Astrocyte (in vitro differentiated cells and primary cell): ENCODE data around the gene CNOT1. TPM values are rescaled to one million over a fixed set of nuclear protein-coding genes. Genes with fewer than 3 reads are reported as not detected.

ENCODE experiments used
- DNase-seq: peaks from one replicate; pipeline ENCODE4 v3.0.0-alpha.2; 2010; ENCODE audit warnings: low read depth
- FAIRE-seq: peaks from 2 replicates; lab custom pipeline; 2011; peaks lifted over from hg19 to GRCh38; lab: Jason Lieb, UNC
- H2AFZ ChIP-seq: 2 replicates; pipeline ENCODE4 v1.6.0; 2012; ENCODE audit warnings: low read depth, low read length, inconsistent platforms
- H3K27ac ChIP-seq: 2 replicates; pipeline ENCODE4 v1.5.1; 2011; ENCODE audit warnings: low read depth, low read length, inconsistent platforms
- H3K27me3 ChIP-seq: 2 replicates; pipeline ENCODE4 v1.6.0; 2011; ENCODE audit warnings: low read length, inconsistent platforms; ENCODE audit not compliant: insufficient read depth
- H3K36me3 ChIP-seq: 2 replicates; pipeline ENCODE4 v1.5.1; 2011; ENCODE audit warnings: low read length, inconsistent platforms; ENCODE audit not compliant: insufficient read depth
- H3K4me1 ChIP-seq: 2 replicates; pipeline ENCODE4 v1.5.1; 2011; ENCODE audit warnings: low read length, inconsistent platforms; ENCODE audit not compliant: insufficient read depth
- H3K4me2 ChIP-seq: 2 replicates; pipeline ENCODE4 v1.6.0; 2012; ENCODE audit warnings: low read length, inconsistent platforms
- H3K4me3 ChIP-seq: 2 replicates; pipeline ENCODE4 v1.5.1; 2011; ENCODE audit warnings: low read depth, mild to moderate bottlenecking, low read length, inconsistent platforms; ENCODE audit not compliant: insufficient read depth
- H3K79me2 ChIP-seq: 2 replicates; pipeline ENCODE4 v1.6.0; 2012; ENCODE audit warnings: mild to moderate bottlenecking, low read length, inconsistent platforms; ENCODE audit not compliant: insufficient read depth
- H3K9ac ChIP-seq: 2 replicates; pipeline ENCODE4 v1.6.0; 2012; ENCODE audit warnings: mild to moderate bottlenecking, low read length, inconsistent platforms
- H3K9me3 ChIP-seq: 2 replicates; pipeline ENCODE4 v1.5.1; 2012; ENCODE audit warnings: low read depth, mild to moderate bottlenecking, low read length, inconsistent platforms; ENCODE audit not compliant: insufficient read depth
- H4K20me1 ChIP-seq: 2 replicates; pipeline ENCODE4 v1.6.0; 2012; ENCODE audit warnings: low read length, inconsistent platforms; ENCODE audit not compliant: insufficient read depth
- H3K27ac Mint-ChIP-seq: one replicate; pipeline ENCODE4 v1.8.0; 2021; ENCODE audit warnings: mild to moderate bottlenecking, mixed read lengths; ENCODE audit not compliant: unreplicated experiment
- H3K27me3 Mint-ChIP-seq: one replicate; pipeline ENCODE4 v1.8.0; 2021; ENCODE audit warnings: low read depth, mixed read lengths; ENCODE audit not compliant: unreplicated experiment
- H3K36me3 Mint-ChIP-seq: one replicate; pipeline ENCODE4 v1.8.0; 2021; ENCODE audit warnings: low read depth, mixed read lengths; ENCODE audit not compliant: unreplicated experiment
- H3K4me1 Mint-ChIP-seq: one replicate; pipeline ENCODE4 v1.8.0; 2021; ENCODE audit warnings: low read depth, mixed read lengths; ENCODE audit not compliant: unreplicated experiment
- H3K4me3 Mint-ChIP-seq: one replicate; pipeline ENCODE4 v1.8.0; 2021; ENCODE audit warnings: mild to moderate bottlenecking, moderate library complexity, mixed read lengths; ENCODE audit not compliant: unreplicated experiment
- H3K9me3 Mint-ChIP-seq: one replicate; pipeline ENCODE4 v1.8.0; 2021; ENCODE audit warnings: mild to moderate bottlenecking, mixed read lengths; ENCODE audit not compliant: unreplicated experiment
- EZH2 ChIP-seq: IDR thresholded peaks from 2 replicates; pipeline ENCODE4 v1.6.1; 2012; ENCODE audit warnings: mild to moderate bottlenecking, low read length, inconsistent platforms; ENCODE audit not compliant: insufficient read depth
- total RNA-seq: library from RNA; stranded (reverse); gene quantifications from 2 replicates; pipeline ENCODE4 v1.2.1, GENCODE V29; 2021
- TF ChIP-seq, protein P1 (sequence below): IDR thresholded peaks from 2 replicates; pipeline ENCODE4 v1.5.1; 2011; ENCODE audit warnings: low read depth, mild to moderate bottlenecking, inconsistent platforms, low read length, moderate library complexity; ENCODE audit not compliant: insufficient read depth

Gene CNOT1
- total RNA-seq, 1 donor from 2014 or later = 212 TPM

DNA sequence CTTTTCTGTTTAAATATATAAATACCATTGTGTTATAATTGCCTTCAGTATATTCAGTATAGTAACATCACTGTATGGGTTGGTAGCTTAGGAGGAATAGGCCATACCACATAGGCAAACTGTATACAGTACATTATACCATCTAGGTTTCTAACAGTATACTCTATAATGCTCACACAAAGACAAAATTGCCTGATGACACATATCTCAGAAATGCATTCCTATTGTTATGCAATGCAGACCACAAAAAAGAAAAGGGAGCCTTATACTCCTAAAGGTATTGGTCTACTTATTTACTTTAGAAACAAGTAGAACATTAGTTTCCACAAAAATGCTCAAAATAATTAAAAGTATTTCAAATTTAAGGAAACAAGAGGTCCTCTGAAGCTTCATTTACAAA is 66.4 kb downstream of the CNOT1 start:
- Histone ChIP-seq H3K36me3 (peaks cover 26% of the 10 kb centered on the region), H3K4me1 (peaks cover 7% of the 10 kb centered on the region), H3K4me3 (no peak overlapping the region), H3K27me3 (no peaks in the 10 kb centered on the region), H3K9me3 (no peaks in the 10 kb centered on the region), H2AFZ (no peak overlapping the region), H3K9ac (no peak overlapping the region), H3K79me2 (peaks cover 54% of the 10 kb centered on the region), H4K20me1 (peaks cover 20% of the 10 kb centered on the region), H3K4me2 (peak overlapping the region; percentile 45), H3K27ac (peak overlapping the region; percentile 17)
- no peaks in the 10 kb centered on the region for H3K27me3 Mint-ChIP-seq
- no peaks in the 10 kb centered on the region for H3K4me1 Mint-ChIP-seq
- H3K36me3 Mint-ChIP-seq = peaks cover 5% of the 10 kb centered on the region
- no peak overlapping the region for H3K27ac Mint-ChIP-seq
- H3K9me3 Mint-ChIP-seq = no peaks in the 10 kb centered on the region
- FAIRE-seq (peak; percentile 39), DNase-seq (peak; percentile 74)
- H3K4me3 Mint-ChIP-seq = no peak overlapping the region
- TF ChIP-seq, protein P1, sequence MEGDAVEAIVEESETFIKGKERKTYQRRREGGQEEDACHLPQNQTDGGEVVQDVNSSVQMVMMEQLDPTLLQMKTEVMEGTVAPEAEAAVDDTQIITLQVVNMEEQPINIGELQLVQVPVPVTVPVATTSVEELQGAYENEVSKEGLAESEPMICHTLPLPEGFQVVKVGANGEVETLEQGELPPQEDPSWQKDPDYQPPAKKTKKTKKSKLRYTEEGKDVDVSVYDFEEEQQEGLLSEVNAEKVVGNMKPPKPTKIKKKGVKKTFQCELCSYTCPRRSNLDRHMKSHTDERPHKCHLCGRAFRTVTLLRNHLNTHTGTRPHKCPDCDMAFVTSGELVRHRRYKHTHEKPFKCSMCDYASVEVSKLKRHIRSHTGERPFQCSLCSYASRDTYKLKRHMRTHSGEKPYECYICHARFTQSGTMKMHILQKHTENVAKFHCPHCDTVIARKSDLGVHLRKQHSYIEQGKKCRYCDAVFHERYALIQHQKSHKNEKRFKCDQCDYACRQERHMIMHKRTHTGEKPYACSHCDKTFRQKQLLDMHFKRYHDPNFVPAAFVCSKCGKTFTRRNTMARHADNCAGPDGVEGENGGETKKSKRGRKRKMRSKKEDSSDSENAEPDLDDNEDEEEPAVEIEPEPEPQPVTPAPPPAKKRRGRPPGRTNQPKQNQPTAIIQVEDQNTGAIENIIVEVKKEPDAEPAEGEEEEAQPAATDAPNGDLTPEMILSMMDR = no peak
- no peak for TF ChIP-seq EZH2

DNA sequence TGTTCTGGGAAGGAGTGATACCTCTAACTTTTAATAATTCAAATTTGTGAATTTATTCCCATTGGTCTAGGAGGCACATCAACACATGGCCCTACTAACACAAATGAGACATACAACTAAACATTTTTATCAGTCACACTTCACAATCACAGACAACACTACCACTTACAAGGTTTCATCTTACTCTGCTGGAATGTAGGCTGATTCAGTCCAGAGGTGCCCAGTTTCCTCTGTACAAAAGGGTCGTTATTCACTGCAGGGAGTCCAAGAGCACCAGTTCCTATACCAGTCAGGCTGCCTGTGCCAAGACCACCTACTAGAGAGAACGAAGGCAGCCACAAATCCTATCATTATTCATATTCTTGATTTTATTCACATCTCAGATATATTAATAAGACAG is 72.9 kb downstream of the CNOT1 start:
- H3K27me3 Mint-ChIP-seq = no peaks in the 10 kb centered on the region
- FAIRE-seq (no peak), DNase-seq (no peak)
- H3K4me3 Mint-ChIP-seq = no peak overlapping the region
- Histone ChIP-seq H3K79me2 (peaks cover 14% of the 10 kb centered on the region), H4K20me1 (no peaks in the 10 kb centered on the region), H3K4me3 (no peak overlapping the region), H3K4me1 (no peaks in the 10 kb centered on the region), H3K27me3 (no peaks in the 10 kb centered on the region), H3K4me2 (no peak overlapping the region), H3K36me3 (peaks cover 57% of the 10 kb centered on the region), H3K9me3 (no peaks in the 10 kb centered on the region), H3K9ac (no peak overlapping the region), H2AFZ (no peak overlapping the region), H3K27ac (no peak overlapping the region)
- H3K27ac Mint-ChIP-seq = peak overlapping the region; percentile 58
- H3K36me3 Mint-ChIP-seq = peaks cover 11% of the 10 kb centered on the region
- peaks cover 8% of the 10 kb centered on the region for H3K4me1 Mint-ChIP-seq
- no peaks in the 10 kb centered on the region for H3K9me3 Mint-ChIP-seq
- TF ChIP-seq EZH2 = no peak

DNA sequence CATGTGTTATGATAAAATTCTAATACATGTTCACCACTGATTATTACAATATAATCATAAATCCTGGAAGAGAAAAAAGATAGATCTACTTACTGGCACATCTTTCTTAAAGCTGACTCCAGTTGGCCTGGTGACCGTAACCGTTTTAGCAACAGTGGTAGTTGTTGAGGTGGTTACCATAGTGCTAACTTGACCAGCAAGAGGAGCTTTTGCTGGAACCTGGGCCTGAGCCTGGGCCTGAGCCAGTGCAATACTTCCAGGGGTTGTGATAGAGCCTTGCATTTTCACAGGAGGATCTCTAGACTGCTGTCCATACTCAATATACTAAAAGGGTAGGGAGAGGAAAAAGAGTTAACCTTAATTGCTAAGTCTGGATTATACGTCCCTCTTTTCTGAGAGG is 78.1 kb downstream of the CNOT1 start:
- no peak overlapping the region for H3K9ac ChIP-seq
- H4K20me1 ChIP-seq = peaks cover 7% of the 10 kb centered on the region
- no peak overlapping the region for H3K4me2 ChIP-seq
- H3K27ac ChIP-seq = no peak overlapping the region
- no peaks in the 10 kb centered on the region for H3K27me3 ChIP-seq
- Mint-ChIP-seq H3K4me1 (peaks cover 4% of the 10 kb centered on the region), H3K4me3 (no peak overlapping the region), H3K27ac (no peak overlapping the region), H3K27me3 (no peaks in the 10 kb centered on the region), H3K9me3 (no peaks in the 10 kb centered on the region), H3K36me3 (peaks cover 11% of the 10 kb centered on the region)
- peaks cover 75% of the 10 kb centered on the region for H3K36me3 ChIP-seq
- peaks cover 4% of the 10 kb centered on the region for H3K4me1 ChIP-seq
- H2AFZ ChIP-seq = no peak overlapping the region
- no peak for DNase-seq
- FAIRE-seq = no peak
- TF ChIP-seq EZH2 = no peak
- TF ChIP-seq, protein P1 = no peak
- no peaks in the 10 kb centered on the region for H3K9me3 ChIP-seq
- no peak overlapping the region for H3K4me3 ChIP-seq
- no peaks in the 10 kb centered on the region for H3K79me2 ChIP-seq
